KMS-11 (cell line): ENCODE results near the gene GPR137B.
"Not testable (repeated sequence)": the region's sequence is repeated elsewhere in the genome, so short reads cannot be mapped to it uniquely, and the experiment has no call there.

Source experiments
- H2AFZ ChIP-seq: fragments of 200-600 bp; sonication (generic); 2 replicates; pipeline ENCODE4 v1.6.1; 2016; ENCODE audit warnings: antibody characterized with exemption, mixed run types, low read depth
- H3K27ac ChIP-seq: fragments of 200-600 bp; sonication (generic); 2 replicates; pipeline ENCODE4 v1.6.1; 2016; ENCODE audit warnings: mild to moderate bottlenecking, mixed run types
- H3K27me3 ChIP-seq: fragments of 200-600 bp; sonication (generic); 2 replicates; pipeline ENCODE4 v1.6.1; 2017; ENCODE audit warnings: mild to moderate bottlenecking, low read depth, mixed run types, moderate library complexity; ENCODE audit not compliant: insufficient read depth
- H3K36me3 ChIP-seq: fragments of 200-600 bp; sonication (generic); 2 replicates; pipeline ENCODE4 v1.6.1; 2017; ENCODE audit warnings: mild to moderate bottlenecking, mixed run types; ENCODE audit not compliant: insufficient read depth
- H3K4me1 ChIP-seq: fragments of 200-600 bp; sonication (generic); 2 replicates; pipeline ENCODE4 v1.6.1; 2016; ENCODE audit warnings: mild to moderate bottlenecking, low read depth, mixed run types; ENCODE audit not compliant: poor library complexity, severe bottlenecking
- H3K4me2 ChIP-seq: fragments of 200-600 bp; sonication (generic); 2 replicates; pipeline ENCODE4 v1.7.0; 2016; ENCODE audit warnings: mild to moderate bottlenecking, mixed run types
- H3K4me3 ChIP-seq: fragments of 200-600 bp; sonication (generic); IDR thresholded peaks from 2 replicates; pipeline ENCODE4 v1.6.1; 2017; ENCODE audit warnings: low read depth, low read length, mixed read lengths; ENCODE audit not compliant: insufficient read depth
- H3K79me2 ChIP-seq: fragments of 200-600 bp; sonication (generic); 2 replicates; pipeline ENCODE4 v1.6.1; 2016; ENCODE audit warnings: low read depth, mixed run types; ENCODE audit not compliant: insufficient read depth
- H3K9ac ChIP-seq: fragments of 200-600 bp; sonication (generic); 2 replicates; pipeline ENCODE4 v1.6.1; 2016; ENCODE audit warnings: mild to moderate bottlenecking, mixed run types
- H4K20me1 ChIP-seq: fragments of 200-600 bp; sonication (generic); 2 replicates; pipeline ENCODE4 v1.6.1; 2016; ENCODE audit warnings: mild to moderate bottlenecking, mixed run types; ENCODE audit not compliant: insufficient read depth
- CTCF ChIP-seq: fragments of 200-600 bp; sonication (generic); conservative IDR thresholded peaks from 2 replicates; pipeline ENCODE4 v1.6.1; 2017; ENCODE audit warnings: low read depth, mild to moderate bottlenecking, antibody characterized with exemption, low read length, moderate library complexity, mixed read lengths

Gene GPR137B

GRCh38 chr1:236155399-236155767, 13.0 kb downstream of the GPR137B start:
- Histone ChIP-seq H3K27me3 (no peaks in the 10 kb centered on the region), H3K79me2 (no peaks in the 10 kb centered on the region), H3K4me2 (no peak overlapping the region), H3K36me3 (no peaks in the 10 kb centered on the region), H4K20me1 (no peaks in the 10 kb centered on the region), H3K4me1 (no peaks in the 10 kb centered on the region), H3K27ac (no peak overlapping the region), H3K4me3 (no peak overlapping the region), H2AFZ (no peak overlapping the region), H3K9ac (no peak overlapping the region)
- no peak for TF ChIP-seq CTCF

DNA sequence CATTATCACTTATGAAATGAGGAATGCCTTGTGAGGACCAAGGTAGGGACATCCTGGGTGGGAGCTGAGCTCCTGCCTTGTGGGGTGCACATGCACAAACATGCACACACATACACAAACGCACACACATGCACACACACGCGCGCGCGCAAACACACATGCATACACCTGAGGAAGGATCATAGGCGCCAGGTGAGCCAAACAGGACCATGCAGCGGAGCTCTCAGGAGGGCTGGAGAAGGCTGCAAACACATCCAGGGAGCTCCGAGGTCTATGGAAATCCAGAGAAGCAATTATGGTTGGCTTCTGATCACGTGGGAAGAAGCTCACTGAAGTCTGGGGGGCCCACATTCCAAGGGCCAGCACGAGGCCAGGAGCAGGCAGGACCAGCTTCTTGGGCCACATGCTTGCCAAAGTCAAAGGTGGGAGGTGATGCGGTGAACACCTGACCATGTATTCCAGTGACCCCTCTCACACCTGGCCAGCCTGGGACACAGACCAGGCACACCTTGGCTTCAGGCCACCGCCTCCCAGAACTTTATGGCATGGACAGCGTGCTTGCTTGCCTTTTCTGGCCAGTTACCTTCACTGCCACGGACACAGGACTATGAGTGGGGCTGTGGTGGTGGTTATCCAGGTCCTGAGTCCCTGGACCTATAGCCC, 13.6 kb downstream of the GPR137B start:
- Histone ChIP-seq H3K27ac (no peak overlapping the region), H2AFZ (no peak overlapping the region), H3K4me2 (no peak overlapping the region)

DNA sequence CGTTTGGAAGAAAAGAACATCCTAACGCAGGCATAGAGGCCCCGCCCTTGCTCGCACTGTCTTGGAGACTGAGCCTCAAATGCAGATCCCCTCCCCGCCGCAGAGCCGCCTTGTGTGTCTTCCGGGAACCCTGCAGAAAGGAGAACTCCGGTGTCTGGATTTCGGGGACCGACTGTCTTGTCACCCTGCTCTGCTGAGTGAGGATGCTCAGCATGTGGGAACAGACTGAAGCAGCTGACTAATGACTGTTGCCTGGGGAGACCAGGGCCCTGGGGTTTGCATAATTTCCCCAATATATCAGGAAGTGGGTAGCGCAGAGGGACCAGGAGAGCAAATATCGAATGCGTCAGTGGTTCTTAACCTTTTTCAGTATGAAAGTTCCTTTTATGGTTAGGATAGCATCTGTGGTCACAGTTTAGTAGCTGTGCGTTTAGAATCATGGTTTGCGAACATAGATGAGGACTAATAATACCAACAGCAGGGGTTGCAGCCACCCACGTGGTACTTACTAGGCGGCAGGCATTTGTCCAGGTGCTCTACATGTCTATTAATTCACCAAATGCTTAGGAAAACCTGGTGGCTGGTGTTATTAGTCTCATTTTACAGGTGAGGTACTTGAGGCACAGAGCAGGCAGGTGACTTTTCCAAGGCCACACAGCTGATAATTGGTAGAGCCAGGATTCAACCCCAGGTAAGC, 14.3 kb downstream of the GPR137B start:
- Histone ChIP-seq H4K20me1 (no peaks in the 10 kb centered on the region), H3K4me2 (no peak overlapping the region)
- no peak for TF ChIP-seq CTCF

More for the DNA sequence above, 13.6 kb downstream of the GPR137B start:
- Histone ChIP-seq H3K36me3 (no peaks in the 10 kb centered on the region), H4K20me1 (no peaks in the 10 kb centered on the region), H3K79me2 (no peaks in the 10 kb centered on the region), H3K27me3 (no peaks in the 10 kb centered on the region), H3K4me3 (no peak overlapping the region), H3K4me1 (no peaks in the 10 kb centered on the region), H3K9ac (no peak overlapping the region)
- no peak for TF ChIP-seq CTCF

DNA sequence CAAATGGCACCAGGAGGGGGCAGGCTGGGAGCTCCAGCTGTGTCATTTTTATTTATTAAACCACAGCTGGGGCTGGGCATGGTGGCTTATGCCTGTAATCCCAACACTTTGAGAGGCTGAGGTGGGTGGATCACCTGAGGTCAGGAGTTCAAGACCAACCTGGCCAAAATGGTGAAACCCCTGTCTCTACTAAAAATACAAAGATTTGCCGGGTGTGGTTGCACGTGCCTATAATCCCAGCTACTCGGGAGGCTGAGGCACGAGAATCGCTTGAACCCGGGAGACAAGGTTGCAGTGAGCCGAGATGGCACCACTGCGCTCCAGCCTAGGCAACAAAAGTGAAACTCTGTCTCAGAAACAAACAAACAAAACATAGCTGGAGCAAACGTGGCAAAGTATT, 15.7 kb downstream of the GPR137B start:
- H3K4me2 ChIP-seq, H3K27ac ChIP-seq, H3K79me2 ChIP-seq, H3K9ac ChIP-seq, H4K20me1 ChIP-seq, H3K4me1 ChIP-seq, H3K36me3 ChIP-seq, H3K27me3 ChIP-seq, H2AFZ ChIP-seq, H3K4me3 ChIP-seq: not testable (repeated sequence)

More for the DNA sequence above, 14.3 kb downstream of the GPR137B start:
- Histone ChIP-seq H3K36me3 (no peaks in the 10 kb centered on the region), H3K4me3 (no peak overlapping the region), H3K27ac (no peak overlapping the region), H3K9ac (no peak overlapping the region), H3K27me3 (no peaks in the 10 kb centered on the region), H2AFZ (no peak overlapping the region), H3K4me1 (no peaks in the 10 kb centered on the region), H3K79me2 (no peaks in the 10 kb centered on the region)

- Histone ChIP-seq H3K4me1 (no peaks in the 10 kb centered on the region), H4K20me1 (no peaks in the 10 kb centered on the region), H3K4me3 (no peak overlapping the region), H3K79me2 (no peaks in the 10 kb centered on the region), H3K27ac (no peak overlapping the region), H3K36me3 (no peaks in the 10 kb centered on the region), H3K27me3 (no peaks in the 10 kb centered on the region), H3K9ac (no peak overlapping the region), H3K4me2 (no peak overlapping the region), H2AFZ (no peak overlapping the region)
- no peak for TF ChIP-seq CTCF
Measured at GRCh38 chr1:236158719-236159118, 16.4 kb downstream of the GPR137B start.
